HepG2 (cell line): ENCODE data around the gene BPIFA1. TPM values are rescaled to one million over a fixed set of nuclear protein-coding genes. Genes with fewer than 3 reads are reported as not detected.

ENCODE experiments used
- ATAC-seq: fragments of 200-7000 bp; cut with Tn5 transposase; 3 replicates; pipeline ENCODE4 v1.9.1; 2020; ENCODE audit warnings: mild to moderate bottlenecking, moderate library complexity
- BruUV-seq: library from RNA; stranded (reverse); fragments of 400-500 nt; replicated peaks from 2 replicates; lab custom pipeline; 2021; lab: Mats Ljungman, UMichigan
- CTCF ChIA-PET: fragments of 300-600 bp; formaldehyde crosslinking; extraction: SDS; loops from one replicate; lab custom pipeline; 2021; ENCODE audit warnings: low total read pairs, inconsistent platforms, low intra/inter-chr PET ratio; lab: Yijun Ruan, JAX
- POLR2A ChIA-PET: fragments of 350-600 bp; sonication (Branson Sonifier 250); formaldehyde crosslinking; loops from one replicate; lab custom pipeline; 2020; ENCODE audit warnings: antibody characterized with exemption, inconsistent platforms; lab: Yijun Ruan, JAX
- DNase-seq: peaks from one replicate; pipeline ENCODE4 v3.0.0-alpha.2; 2015; ENCODE audit warnings: low spot score
- FAIRE-seq: peaks from 3 replicates; lab custom pipeline; 2011; peaks lifted over from hg19 to GRCh38; lab: Jason Lieb, UNC
- H2AFZ ChIP-seq: one replicate; pipeline ENCODE4 v1.6.1; 2011; ENCODE audit warnings: low read length, inconsistent platforms
- H3K27ac ChIP-seq: fragments of 300-600 bp; 3 replicates; pipeline ENCODE4 v1.8.0; 2011; ENCODE audit warnings: mixed run types, mild to moderate bottlenecking, mixed read lengths, low read length, inconsistent platforms; ENCODE audit not compliant: insufficient read depth; ENCODE audit errors: extremely low read length
- H3K27me3 ChIP-seq, 2 experiments: fragments of 200-600 bp in 1 of 2; 2 replicates in 1 of 2; 3 replicates in 1 of 2; pipeline versions ENCODE4 v1.6.0 to v1.8.0; 2011; ENCODE audit warnings: low read length in 2 of 2, mild to moderate bottlenecking in 2 of 2, moderate library complexity in 2 of 2, inconsistent platforms in 1 of 2; ENCODE audit not compliant: insufficient read depth in 2 of 2, control insufficient read depth in 1 of 2
- H3K36me3 ChIP-seq, 2 experiments: fragments of 200-600 bp in 1 of 2; replicated peaks in 1 of 2; 2 replicates in 1 of 2; 3 replicates in 1 of 2; pipeline versions ENCODE4 v1.5.1 to v1.8.0; 2011; ENCODE audit warnings: low read length in 2 of 2, inconsistent platforms in 1 of 2; ENCODE audit not compliant: insufficient read depth in 2 of 2, control insufficient read depth in 1 of 2
- H3K4me1 ChIP-seq: 2 replicates; pipeline ENCODE4 v1.5.1; 2012; ENCODE audit warnings: low read length, inconsistent platforms; ENCODE audit not compliant: insufficient read depth
- H3K4me2 ChIP-seq: 2 replicates; pipeline ENCODE4 v1.6.0; 2011; ENCODE audit warnings: low read depth, low read length, inconsistent platforms
- H3K4me3 ChIP-seq, 3 experiments: fragments of 200-600 bp in 1 of 3; sonication (generic), shearing (Covaris generic) in 1 of 3; replicated peaks in 1 of 3; 2 replicates each; pipeline ENCODE4 v1.5.1; 2011 to 2016; ENCODE audit warnings: low read length in 3 of 3, inconsistent platforms in 2 of 3, low read depth in 2 of 3, mild to moderate bottlenecking in 2 of 3, control low read depth in 1 of 3, mixed read lengths in 1 of 3; ENCODE audit not compliant: insufficient read depth in 1 of 3
- H3K79me2 ChIP-seq: one replicate; pipeline ENCODE4 v1.6.1; 2011; ENCODE audit warnings: low read length, inconsistent platforms; ENCODE audit not compliant: insufficient read depth
- H3K9ac ChIP-seq: 2 replicates; pipeline ENCODE4 v1.6.0; 2011; ENCODE audit warnings: mild to moderate bottlenecking, low read depth, low read length, inconsistent platforms; ENCODE audit not compliant: insufficient read depth
- H3K9me3 ChIP-seq: 2 replicates; pipeline ENCODE4 v1.5.1; 2012; ENCODE audit warnings: mild to moderate bottlenecking, low read length
- H4K20me1 ChIP-seq: 2 replicates; pipeline ENCODE4 v1.6.0; 2011; ENCODE audit warnings: inconsistent platforms, mild to moderate bottlenecking, low read length, moderate library complexity; ENCODE audit not compliant: insufficient read depth
- ERF ChIP-seq: IDR thresholded peaks from 2 replicates; pipeline ENCODE4 v1.6.1; 2018; ENCODE audit warnings: missing biosample characterization, missing genetic modification reagents
- SAP130 ChIP-seq: IDR thresholded peaks from 2 replicates; pipeline ENCODE4 v1.6.1; 2016; ENCODE audit warnings: low read depth
- ZBTB33 ChIP-seq: sonication (generic); formaldehyde crosslinking; IDR thresholded peaks from 2 replicates; pipeline ENCODE4 v1.4.0; 2020; ENCODE audit warnings: missing genetic modification reagents
- ZNF143 ChIP-seq: sonication (generic); formaldehyde crosslinking; IDR thresholded peaks from 2 replicates; pipeline ENCODE4 v1.4.0; 2020; ENCODE audit warnings: missing genetic modification reagents
- ZNF260 ChIP-seq: sonication (generic); formaldehyde crosslinking; IDR thresholded peaks from 2 replicates; pipeline ENCODE4 v1.4.0; 2020; ENCODE audit warnings: missing genetic modification reagents, low read depth, mild to moderate bottlenecking, borderline replicate concordance
- WGBS: methylation state at CpG from one replicate; pipeline ENCODE4 v1.1.6; 2017; ENCODE audit warnings: low lambda C conversion rate; 5-methylcytosine and 5-hydroxymethylcytosine counted together
- in situ Hi-C: cut with HindIII; loops from 2 replicates; pipeline ENCODE4 v1.10.0; 2017; ENCODE audit warnings: low pct_unique_long_range_greater_than_20kb; ENCODE audit not compliant: extremely low pct_ligation_motif_present
- intact Hi-C: fragments of 100-400 bp; cut with micrococcal nuclease; formaldehyde crosslinking; loops from one replicate; pipeline ENCODE4 v1.10.0; 2022; ENCODE audit not compliant: unreplicated experiment
- polyA plus RNA-seq, 8 experiments: library from polyadenylated mRNA; depleted of rRNA in 3 of 8; stranded (reverse) in 7 of 8; unstranded in 1 of 8; fragments of >200 nt; fragmentation: Illumina TruSeq in 4 of 8; extraction: Trizol in 4 of 8; gene quantifications; 2 replicates each; pipeline versions ENCODE4 v1.2.1 to v1.2.3, GENCODE V29; 2011 to 2016; ENCODE audit warnings: low read depth in 4 of 8, missing spikeins in 1 of 8, mixed read lengths in 1 of 8; ENCODE audit not compliant: insufficient read depth in 1 of 8
- total RNA-seq, 5 experiments: library from RNA; depleted of rRNA; stranded (reverse); fragments of >200 nt; fragmentation: Illumina TruSeq; extraction: Trizol; gene quantifications; 2 replicates each; pipeline ENCODE4 v1.2.3, GENCODE V29; 2016; ENCODE audit warnings: low read depth in 1 of 5
- TF ChIP-seq, protein P1 (sequence below): sonication (generic); formaldehyde crosslinking; IDR thresholded peaks from 2 replicates; pipeline ENCODE4 v1.8.1; 2022; ENCODE audit warnings: low read depth, mild to moderate bottlenecking, missing genetic modification reagents
- TF ChIP-seq, protein P2 (sequence below): sonication (generic); formaldehyde crosslinking; IDR thresholded peaks from 2 replicates; pipeline ENCODE4 v1.4.0; 2020; ENCODE audit warnings: missing genetic modification reagents

The BPIFA1 gene
- total and polyA plus RNA-seq, 2 of the 13 experiments (the other 11 are each of a cell fraction or from before 2014, with no cell fraction given) = not detected

DNA sequence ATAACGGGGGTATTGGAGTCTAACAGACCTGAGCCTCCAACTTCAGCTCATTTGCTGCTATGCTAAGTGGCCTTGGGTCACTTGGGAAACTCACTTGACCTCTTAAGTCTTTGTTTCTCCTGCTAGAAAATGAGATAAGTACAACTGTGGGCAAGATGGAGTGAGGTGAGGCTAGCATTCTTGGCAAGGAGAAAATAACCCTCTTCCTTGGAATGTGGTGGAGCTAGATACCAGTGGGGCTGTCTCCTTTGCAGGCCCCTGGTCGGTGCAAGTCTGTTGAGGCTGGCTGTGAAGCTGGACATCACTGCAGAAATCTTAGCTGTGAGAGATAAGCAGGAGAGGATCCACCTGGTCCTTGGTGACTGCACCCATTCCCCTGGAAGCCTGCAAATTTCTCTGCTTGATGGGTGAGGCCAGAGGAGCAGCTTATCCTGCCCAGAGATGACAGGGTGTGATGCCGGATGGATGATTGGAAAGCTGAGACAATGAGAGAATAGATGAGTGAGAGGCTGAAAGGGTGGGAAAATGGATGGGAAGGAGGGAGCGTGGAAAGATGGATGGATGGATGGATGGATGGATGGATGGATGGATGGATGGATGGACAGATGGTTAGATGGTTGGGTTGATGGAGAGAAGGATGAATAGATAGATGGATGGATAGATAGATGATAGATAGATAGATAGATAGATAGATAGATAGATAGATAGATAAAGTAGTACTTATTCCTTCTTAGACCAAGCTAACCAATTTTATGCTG lies 4.4 kb downstream of the BPIFA1 start:
- no peak for FAIRE-seq
- CTCF ChIA-PET = no interaction called here
- no peak for DNase-seq
- no peak overlapping the region for H3K9ac ChIP-seq
- in situ Hi-C loops = no loop called here
- BruUV-seq = no TSS peak
- no peaks in the 10 kb centered on the region for H4K20me1 ChIP-seq
- WGBS = 7% methylated on average over 4 of the region's 4 CpGs
- H3K4me3 ChIP-seq = no peak overlapping the region
- H3K36me3 ChIP-seq = no peaks in the 10 kb centered on the region
- H3K27ac ChIP-seq = no peak overlapping the region
- no peaks in the 10 kb centered on the region for H3K79me2 ChIP-seq
- no peaks in the 10 kb centered on the region for H3K4me1 ChIP-seq
- no peak overlapping the region for H2AFZ ChIP-seq
- POLR2A ChIA-PET = no interaction called here
- TF ChIP-seq ERF (CRISPR knock-in tag) = no peak
- no peak for TF ChIP-seq ZNF260 (CRISPR knock-in tag)
- TF ChIP-seq, protein P1, sequence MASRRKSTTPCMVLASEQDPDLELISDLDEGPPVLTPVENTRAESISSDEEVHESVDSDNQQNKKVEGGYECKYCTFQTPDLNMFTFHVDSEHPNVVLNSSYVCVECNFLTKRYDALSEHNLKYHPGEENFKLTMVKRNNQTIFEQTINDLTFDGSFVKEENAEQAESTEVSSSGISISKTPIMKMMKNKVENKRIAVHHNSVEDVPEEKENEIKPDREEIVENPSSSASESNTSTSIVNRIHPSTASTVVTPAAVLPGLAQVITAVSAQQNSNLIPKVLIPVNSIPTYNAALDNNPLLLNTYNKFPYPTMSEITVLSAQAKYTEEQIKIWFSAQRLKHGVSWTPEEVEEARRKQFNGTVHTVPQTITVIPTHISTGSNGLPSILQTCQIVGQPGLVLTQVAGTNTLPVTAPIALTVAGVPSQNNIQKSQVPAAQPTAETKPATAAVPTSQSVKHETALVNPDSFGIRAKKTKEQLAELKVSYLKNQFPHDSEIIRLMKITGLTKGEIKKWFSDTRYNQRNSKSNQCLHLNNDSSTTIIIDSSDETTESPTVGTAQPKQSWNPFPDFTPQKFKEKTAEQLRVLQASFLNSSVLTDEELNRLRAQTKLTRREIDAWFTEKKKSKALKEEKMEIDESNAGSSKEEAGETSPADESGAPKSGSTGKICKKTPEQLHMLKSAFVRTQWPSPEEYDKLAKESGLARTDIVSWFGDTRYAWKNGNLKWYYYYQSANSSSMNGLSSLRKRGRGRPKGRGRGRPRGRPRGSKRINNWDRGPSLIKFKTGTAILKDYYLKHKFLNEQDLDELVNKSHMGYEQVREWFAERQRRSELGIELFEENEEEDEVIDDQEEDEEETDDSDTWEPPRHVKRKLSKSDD (CRISPR knock-in tag) = no peak
- TF ChIP-seq, protein P2, sequence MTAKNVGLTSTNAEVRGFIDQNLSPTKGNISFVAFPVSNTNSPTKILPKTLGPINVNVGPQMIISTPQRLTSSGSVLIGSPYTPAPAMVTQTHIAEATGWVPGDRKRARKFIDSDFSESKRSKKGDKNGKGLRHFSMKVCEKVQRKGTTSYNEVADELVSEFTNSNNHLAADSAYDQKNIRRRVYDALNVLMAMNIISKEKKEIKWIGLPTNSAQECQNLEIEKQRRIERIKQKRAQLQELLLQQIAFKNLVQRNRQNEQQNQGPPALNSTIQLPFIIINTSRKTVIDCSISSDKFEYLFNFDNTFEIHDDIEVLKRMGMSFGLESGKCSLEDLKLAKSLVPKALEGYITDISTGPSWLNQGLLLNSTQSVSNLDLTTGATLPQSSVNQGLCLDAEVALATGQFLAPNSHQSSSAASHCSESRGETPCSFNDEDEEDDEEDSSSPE (CRISPR knock-in tag) = no peak
- TF ChIP-seq SAP130 (CRISPR knock-in tag) = no peak
- TF ChIP-seq ZBTB33 (CRISPR knock-in tag) = no peak
- no peak for TF ChIP-seq ZNF143 (CRISPR knock-in tag)
- peaks cover 0 to 13% of the 10 kb centered on the region in 2 experiments; a peak in 3 of 5 replicates for H3K27me3 ChIP-seq
- no peak overlapping the region for H3K4me2 ChIP-seq
- ATAC-seq = no peak
- intact Hi-C loops = no loop called here
- H3K9me3 ChIP-seq = no peaks in the 10 kb centered on the region
